ENCODE data around the gene HK2. TPM values are rescaled to one million over a fixed set of nuclear protein-coding genes. Genes with fewer than 3 reads are reported as not detected.

Gene HK2
- total and polyA plus RNA-seq, 7 donors = 14.3 to 229 (median 84.2) TPM

DNA sequence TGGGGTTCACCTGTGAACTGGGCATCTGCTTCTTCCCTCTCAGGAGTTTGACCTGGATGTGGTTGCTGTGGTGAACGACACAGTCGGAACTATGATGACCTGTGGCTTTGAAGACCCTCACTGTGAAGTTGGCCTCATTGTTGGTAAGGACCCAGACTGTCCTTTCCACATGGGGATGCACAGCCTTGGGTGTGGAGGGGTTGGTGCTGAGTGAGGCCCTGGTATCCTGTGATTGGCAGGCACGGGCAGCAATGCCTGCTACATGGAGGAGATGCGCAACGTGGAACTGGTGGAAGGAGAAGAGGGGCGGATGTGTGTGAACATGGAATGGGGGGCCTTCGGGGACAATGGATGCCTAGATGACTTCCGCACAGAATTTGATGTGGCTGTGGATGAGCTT lies 52.3 kb downstream of the HK2 start:
- 85 to 96% (median 89%) methylated on average over 8 of the region's 8 CpGs for WGBS, 3 donors
- ATAC-seq (no peak), DNase-seq (no peak)
- H3K36me3 ChIP-seq (ENCODE audit: insufficient read depth in 1 of 2, low read depth in 1 of 2) = peaks cover 10 to 96% of the 10 kb centered on the region in 2 donors
- TF ChIP-seq, protein P1, sequence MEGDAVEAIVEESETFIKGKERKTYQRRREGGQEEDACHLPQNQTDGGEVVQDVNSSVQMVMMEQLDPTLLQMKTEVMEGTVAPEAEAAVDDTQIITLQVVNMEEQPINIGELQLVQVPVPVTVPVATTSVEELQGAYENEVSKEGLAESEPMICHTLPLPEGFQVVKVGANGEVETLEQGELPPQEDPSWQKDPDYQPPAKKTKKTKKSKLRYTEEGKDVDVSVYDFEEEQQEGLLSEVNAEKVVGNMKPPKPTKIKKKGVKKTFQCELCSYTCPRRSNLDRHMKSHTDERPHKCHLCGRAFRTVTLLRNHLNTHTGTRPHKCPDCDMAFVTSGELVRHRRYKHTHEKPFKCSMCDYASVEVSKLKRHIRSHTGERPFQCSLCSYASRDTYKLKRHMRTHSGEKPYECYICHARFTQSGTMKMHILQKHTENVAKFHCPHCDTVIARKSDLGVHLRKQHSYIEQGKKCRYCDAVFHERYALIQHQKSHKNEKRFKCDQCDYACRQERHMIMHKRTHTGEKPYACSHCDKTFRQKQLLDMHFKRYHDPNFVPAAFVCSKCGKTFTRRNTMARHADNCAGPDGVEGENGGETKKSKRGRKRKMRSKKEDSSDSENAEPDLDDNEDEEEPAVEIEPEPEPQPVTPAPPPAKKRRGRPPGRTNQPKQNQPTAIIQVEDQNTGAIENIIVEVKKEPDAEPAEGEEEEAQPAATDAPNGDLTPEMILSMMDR (IDR thresholded peaks at IDR 0.05) = no peak
- H3K4me1 ChIP-seq = no peaks in the 10 kb centered on the region
- no peak overlapping the region for H3K4me3 ChIP-seq
- H3K27me3 ChIP-seq (ENCODE audit: insufficient read depth in 3 of 3, low read length in 2 of 3) = no peaks in the 10 kb centered on the region
- no peak overlapping the region for H3K27ac ChIP-seq
- intact Hi-C loops (cut with DNase I) = loop anchor here in 1 of 2 donors (10.0 kb wide), 1 partner anchor 511 kb away; no protein-coding TSS in a partner anchor
- H3K9me3 ChIP-seq = no peaks in the 10 kb centered on the region

GRCh38 chr2:74886811-74887210 lies 52.9 kb downstream of the HK2 start:
- Histone ChIP-seq H3K36me3 (ENCODE audit: insufficient read depth in 1 of 2, low read depth in 1 of 2) (peaks cover 9 to 96% of the 10 kb centered on the region in 2 donors), H3K4me1 (no peaks in the 10 kb centered on the region), H3K27me3 (ENCODE audit: insufficient read depth in 3 of 3, low read length in 2 of 3) (no peaks in the 10 kb centered on the region), H3K9me3 (no peaks in the 10 kb centered on the region), H3K4me3 (no peak overlapping the region), H3K27ac (no peak overlapping the region)
- WGBS, 3 donors = 92 to 94% (median 93%) methylated on average over 4 of the region's 4 CpGs
- TF ChIP-seq, protein P1 (IDR thresholded peaks at IDR 0.05) = no peak
- ATAC-seq = peak in 2 of 4 donors; percentile 39 to 49
- intact Hi-C loops (cut with DNase I) = loop anchor here in 1 of 2 donors (10.0 kb wide), 1 partner anchor 512 kb away; no protein-coding TSS in a partner anchor
- DNase-seq = no peak

GRCh38 chr2:74887445-74887951 lies 53.6 kb downstream of the HK2 start:
- Histone ChIP-seq H3K27me3 (ENCODE audit: insufficient read depth in 3 of 3, low read length in 2 of 3) (no peaks in the 10 kb centered on the region), H3K27ac (no peak overlapping the region), H3K9me3 (no peaks in the 10 kb centered on the region), H3K4me1 (no peaks in the 10 kb centered on the region), H3K4me3 (no peak overlapping the region), H3K36me3 (ENCODE audit: insufficient read depth in 1 of 2, low read depth in 1 of 2) (peaks cover 11 to 96% of the 10 kb centered on the region in 2 donors)
- peak in 2 of 4 donors; percentile 19 to 22 for ATAC-seq
- no peak for DNase-seq
- intact Hi-C loops (cut with DNase I) = loop anchor here in 1 of 2 donors (10.0 kb wide), 1 partner anchor 513 kb away; no protein-coding TSS in a partner anchor
- 57 to 58% (median 58%) methylated on average over 7 of the region's 7 CpGs for WGBS, 3 donors
- TF ChIP-seq, protein P1 (IDR thresholded peaks at IDR 0.05) = no peak

DNA sequence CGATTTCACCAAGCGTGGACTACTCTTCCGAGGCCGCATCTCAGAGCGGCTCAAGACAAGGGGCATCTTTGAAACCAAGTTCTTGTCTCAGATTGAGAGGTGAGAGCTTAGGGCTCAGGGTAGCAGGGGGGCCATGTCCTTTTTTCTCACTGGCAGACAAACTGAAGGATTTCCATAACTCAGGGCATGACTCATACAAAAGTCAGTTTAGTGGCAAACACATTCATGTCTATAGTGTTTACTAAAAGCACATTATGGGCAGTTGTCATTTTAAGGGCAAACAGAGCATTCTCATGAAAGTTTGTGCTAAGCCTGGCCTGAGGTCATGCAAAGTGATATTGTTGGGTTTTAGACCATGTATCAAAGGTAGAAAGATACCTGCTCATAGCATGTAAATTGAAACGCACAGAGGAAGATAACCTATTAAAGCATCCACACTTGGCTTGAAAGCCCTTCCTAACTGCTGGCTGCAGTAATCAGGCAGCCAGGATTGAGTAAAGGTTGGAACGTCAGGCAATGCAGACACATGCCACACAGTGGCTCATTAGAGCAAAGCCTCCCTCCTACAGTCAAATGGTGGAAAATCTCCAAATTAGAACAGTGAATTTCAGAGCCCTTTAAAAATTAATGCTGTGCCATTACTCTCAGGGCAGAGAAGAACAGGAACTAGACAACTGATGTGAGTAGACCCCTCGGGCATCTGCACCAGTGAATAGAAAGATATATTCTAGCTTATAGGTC lies 54.2 kb downstream of the HK2 start:
- no peak for DNase-seq
- H3K9me3 ChIP-seq = no peaks in the 10 kb centered on the region
- H3K36me3 ChIP-seq (ENCODE audit: insufficient read depth in 1 of 2, low read depth in 1 of 2) = peaks cover 11 to 93% of the 10 kb centered on the region in 2 donors
- ATAC-seq = no peak
- WGBS, 3 donors = 90% methylated on average over 8 of the region's 8 CpGs
- TF ChIP-seq, protein P1 (IDR thresholded peaks at IDR 0.05) = no peak
- no peaks in the 10 kb centered on the region for H3K4me1 ChIP-seq
- no peak overlapping the region for H3K4me3 ChIP-seq
- intact Hi-C loops (cut with DNase I) = loop anchor here in 1 of 2 donors (10.0 kb wide), 1 partner anchor 513 kb away; no protein-coding TSS in a partner anchor
- H3K27me3 ChIP-seq (ENCODE audit: insufficient read depth in 3 of 3, low read length in 2 of 3) = no peaks in the 10 kb centered on the region
- H3K27ac ChIP-seq = no peak overlapping the region
